ENCODE measurements around the gene TRPC1.

TRPC1 gene

DNA sequence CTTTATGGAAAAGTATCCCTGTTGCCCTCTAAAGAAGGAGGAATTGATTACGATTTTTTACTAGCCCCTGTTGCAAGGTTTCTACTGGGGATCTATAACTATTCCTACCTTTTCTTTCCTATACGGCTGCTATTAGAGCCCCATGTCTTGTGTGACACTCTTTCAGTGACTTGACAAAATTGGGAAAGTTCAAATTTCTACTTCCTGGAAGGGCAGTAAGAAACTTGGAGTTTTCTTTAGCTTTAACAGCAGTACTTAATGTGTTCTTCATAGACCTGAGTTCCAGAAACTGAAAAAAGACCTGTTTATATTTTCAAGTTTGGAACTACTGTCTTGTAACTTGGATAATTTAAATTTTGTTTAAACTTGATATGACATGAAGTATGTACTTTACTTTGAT, 54.7 kb downstream of the TRPC1 start:
- no peaks in the 10 kb centered on the region for H3K4me1 ChIP-seq (ENCODE audit: insufficient read depth, low read length, poor library complexity, severe bottlenecking)
- no peaks in the 10 kb centered on the region for H3K79me2 ChIP-seq (ENCODE audit: insufficient read depth, low read length)
- H2AFZ ChIP-seq (ENCODE audit: low read length) = no peak overlapping the region
- no peaks in the 10 kb centered on the region for H3K27me3 ChIP-seq (ENCODE audit: insufficient read depth, low read length, poor library complexity, severe bottlenecking)
- no peak overlapping the region for H3K9ac ChIP-seq (ENCODE audit: low read depth, low read length, poor library complexity, severe bottlenecking)
- no peaks in the 10 kb centered on the region for H3K9me3 ChIP-seq (ENCODE audit: insufficient read depth, low read depth, low read length)
- H3K4me2 ChIP-seq (ENCODE audit: low read depth, low read length, poor library complexity, severe bottlenecking) = no peak overlapping the region
- H3K36me3 ChIP-seq (ENCODE audit: insufficient read depth, low read length) = no peaks in the 10 kb centered on the region
- H3K9me2 ChIP-seq (replicated peaks; ENCODE audit: low read depth, low read length) = no peaks in the 10 kb centered on the region
- no peak overlapping the region for H3K4me3 ChIP-seq (ENCODE audit: low read length, poor library complexity, severe bottlenecking)
- H3F3A ChIP-seq (ENCODE audit: low read depth) = no peaks in the 10 kb centered on the region
- TF ChIP-seq, protein P1, sequence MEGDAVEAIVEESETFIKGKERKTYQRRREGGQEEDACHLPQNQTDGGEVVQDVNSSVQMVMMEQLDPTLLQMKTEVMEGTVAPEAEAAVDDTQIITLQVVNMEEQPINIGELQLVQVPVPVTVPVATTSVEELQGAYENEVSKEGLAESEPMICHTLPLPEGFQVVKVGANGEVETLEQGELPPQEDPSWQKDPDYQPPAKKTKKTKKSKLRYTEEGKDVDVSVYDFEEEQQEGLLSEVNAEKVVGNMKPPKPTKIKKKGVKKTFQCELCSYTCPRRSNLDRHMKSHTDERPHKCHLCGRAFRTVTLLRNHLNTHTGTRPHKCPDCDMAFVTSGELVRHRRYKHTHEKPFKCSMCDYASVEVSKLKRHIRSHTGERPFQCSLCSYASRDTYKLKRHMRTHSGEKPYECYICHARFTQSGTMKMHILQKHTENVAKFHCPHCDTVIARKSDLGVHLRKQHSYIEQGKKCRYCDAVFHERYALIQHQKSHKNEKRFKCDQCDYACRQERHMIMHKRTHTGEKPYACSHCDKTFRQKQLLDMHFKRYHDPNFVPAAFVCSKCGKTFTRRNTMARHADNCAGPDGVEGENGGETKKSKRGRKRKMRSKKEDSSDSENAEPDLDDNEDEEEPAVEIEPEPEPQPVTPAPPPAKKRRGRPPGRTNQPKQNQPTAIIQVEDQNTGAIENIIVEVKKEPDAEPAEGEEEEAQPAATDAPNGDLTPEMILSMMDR (conservative IDR thresholded peaks at IDR 0.05; ENCODE audit: low read length) = no peak
- no peak for TF ChIP-seq EZH2phosphoT487 (IDR thresholded peaks at IDR 0.05; ENCODE audit: borderline replicate concordance)
- no peaks in the 10 kb centered on the region for H4K20me1 ChIP-seq (ENCODE audit: insufficient read depth, low read length, poor library complexity, severe bottlenecking)

DNA sequence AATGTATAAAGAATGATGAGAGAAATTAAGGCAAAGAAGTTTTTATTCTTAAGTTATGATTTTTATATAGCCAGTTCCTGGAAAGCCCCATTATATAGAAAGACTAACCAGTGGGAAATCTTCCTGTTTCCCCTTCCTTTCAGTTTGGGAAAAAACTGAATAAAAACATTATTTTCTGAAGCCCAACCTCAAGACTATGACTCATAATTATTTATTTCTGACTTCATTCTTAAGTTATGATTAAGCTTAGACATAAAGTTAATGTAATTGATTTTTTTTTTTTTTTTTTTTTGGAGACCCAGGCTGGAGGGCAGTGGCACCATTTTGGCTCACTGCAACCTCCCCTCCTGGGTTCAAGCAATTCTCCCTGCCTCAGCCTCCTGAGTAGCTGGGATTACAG, 55.8 kb downstream of the TRPC1 start:
- TF ChIP-seq, protein P1 (conservative IDR thresholded peaks at IDR 0.05; ENCODE audit: low read length) = no peak
- TF ChIP-seq EZH2phosphoT487 (IDR thresholded peaks at IDR 0.05; ENCODE audit: borderline replicate concordance) = no peak

DNA sequence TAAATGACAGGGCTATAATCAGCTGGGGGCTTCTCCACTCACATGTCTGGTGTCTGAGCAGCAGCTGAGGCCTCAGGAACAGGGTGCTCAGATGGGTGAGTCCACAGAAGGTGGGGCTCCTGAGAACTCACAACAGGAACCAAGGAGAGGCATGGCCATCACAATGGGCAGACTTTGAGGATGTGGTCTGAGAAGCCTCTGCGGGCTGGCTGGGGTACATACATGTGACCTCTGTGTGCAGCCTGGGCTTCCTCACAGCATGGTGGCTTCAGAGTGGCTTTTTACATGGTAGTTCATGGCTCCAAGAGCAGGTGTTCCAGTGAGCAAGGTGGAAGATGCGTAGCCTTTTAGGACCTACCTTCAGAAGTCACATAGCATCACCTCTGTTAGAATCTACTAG, 58.8 kb downstream of the TRPC1 start:
- Histone ChIP-seq H3K27me3 (ENCODE audit: insufficient read depth, low read length, poor library complexity, severe bottlenecking) (no peaks in the 10 kb centered on the region), H3K9me2 (replicated peaks; ENCODE audit: low read depth, low read length) (no peaks in the 10 kb centered on the region), H3K4me3 (ENCODE audit: low read length, poor library complexity, severe bottlenecking) (no peak overlapping the region), H3K4me2 (ENCODE audit: low read depth, low read length, poor library complexity, severe bottlenecking) (no peak overlapping the region), H4K20me1 (ENCODE audit: insufficient read depth, low read length, poor library complexity, severe bottlenecking) (no peaks in the 10 kb centered on the region), H3F3A (ENCODE audit: low read depth) (no peaks in the 10 kb centered on the region), H2AFZ (ENCODE audit: low read length) (no peak overlapping the region), H3K36me3 (ENCODE audit: insufficient read depth, low read length) (no peaks in the 10 kb centered on the region), H3K79me2 (ENCODE audit: insufficient read depth, low read length) (no peaks in the 10 kb centered on the region), H3K9ac (ENCODE audit: low read depth, low read length, poor library complexity, severe bottlenecking) (no peak overlapping the region), H3K4me1 (ENCODE audit: insufficient read depth, low read length, poor library complexity, severe bottlenecking) (peaks cover 7% of the 10 kb centered on the region), H3K9me3 (ENCODE audit: insufficient read depth, low read depth, low read length) (no peaks in the 10 kb centered on the region)
- TF ChIP-seq, protein P1 (conservative IDR thresholded peaks at IDR 0.05; ENCODE audit: low read length) = no peak
- no peak for TF ChIP-seq EZH2phosphoT487 (IDR thresholded peaks at IDR 0.05; ENCODE audit: borderline replicate concordance)

More for the DNA sequence above, 55.8 kb downstream of the TRPC1 start:
- H4K20me1 ChIP-seq (ENCODE audit: insufficient read depth, low read length, poor library complexity, severe bottlenecking) = no peaks in the 10 kb centered on the region
- H3K27me3 ChIP-seq (ENCODE audit: insufficient read depth, low read length, poor library complexity, severe bottlenecking) = no peaks in the 10 kb centered on the region
- H3F3A ChIP-seq (ENCODE audit: low read depth) = no peaks in the 10 kb centered on the region
- H3K4me1 ChIP-seq (ENCODE audit: insufficient read depth, low read length, poor library complexity, severe bottlenecking) = no peaks in the 10 kb centered on the region
- H3K36me3 ChIP-seq (ENCODE audit: insufficient read depth, low read length) = no peaks in the 10 kb centered on the region
- H3K4me3 ChIP-seq (ENCODE audit: low read length, poor library complexity, severe bottlenecking) = no peak overlapping the region
- H3K4me2 ChIP-seq (ENCODE audit: low read depth, low read length, poor library complexity, severe bottlenecking) = no peak overlapping the region
- no peaks in the 10 kb centered on the region for H3K79me2 ChIP-seq (ENCODE audit: insufficient read depth, low read length)
- no peak overlapping the region for H3K9ac ChIP-seq (ENCODE audit: low read depth, low read length, poor library complexity, severe bottlenecking)
- no peaks in the 10 kb centered on the region for H3K9me3 ChIP-seq (ENCODE audit: insufficient read depth, low read depth, low read length)
- H3K9me2 ChIP-seq (replicated peaks; ENCODE audit: low read depth, low read length) = no peaks in the 10 kb centered on the region
- no peak overlapping the region for H2AFZ ChIP-seq (ENCODE audit: low read length)

Data from Loucy (cell line).